CD14-positive monocyte (primary cell): ENCODE data around the gene GTPBP10. TPM values are rescaled to one million over a fixed set of nuclear protein-coding genes. Genes with fewer than 3 reads are reported as not detected.

ENCODE experiments used
- DNase-seq, 3 donors: peaks; one replicate each; pipeline ENCODE4 v3.0.0-alpha.2; 2011 to 2022
- H2AFZ ChIP-seq: 2 replicates; pipeline ENCODE4 v1.6.0; 2012; ENCODE audit warnings: mild to moderate bottlenecking, low read depth, low read length, inconsistent platforms; ENCODE audit not compliant: insufficient read depth, poor library complexity, severe bottlenecking
- H3K27ac ChIP-seq, 2 donors: 1 replicate in 1 of 2; 2 replicates in 1 of 2; pipeline ENCODE4 v1.5.1; 2012 to 2013; ENCODE audit warnings: low read length in 2 of 2, control low read depth in 1 of 2, inconsistent platforms in 1 of 2, low read depth in 1 of 2, mild to moderate bottlenecking in 1 of 2
- H3K27me3 ChIP-seq, 2 donors: one replicate each; pipeline versions ENCODE4 v1.6.0 to v1.6.1; 2011 to 2013; ENCODE audit warnings: low read length in 2 of 2; ENCODE audit not compliant: control insufficient read depth in 2 of 2, insufficient read depth in 2 of 2
- H3K36me3 ChIP-seq, 2 donors: replicated peaks in 1 of 2; 1 replicate in 1 of 2; 2 replicates in 1 of 2; pipeline versions ENCODE4 v1.5.1 to v1.6.1; 2012 to 2013; ENCODE audit warnings: low read length in 2 of 2, control low read depth in 1 of 2, inconsistent platforms in 1 of 2, mild to moderate bottlenecking in 1 of 2; ENCODE audit not compliant: insufficient read depth in 2 of 2, control insufficient read depth in 1 of 2
- H3K4me1 ChIP-seq, 2 donors: 1 replicate in 1 of 2; 2 replicates in 1 of 2; pipeline versions ENCODE4 v1.5.1 to v1.6.1; 2012 to 2013; ENCODE audit warnings: low read length in 2 of 2, control low read depth in 1 of 2, inconsistent platforms in 1 of 2, mild to moderate bottlenecking in 1 of 2, moderate library complexity in 1 of 2; ENCODE audit not compliant: insufficient read depth in 2 of 2, control insufficient read depth in 1 of 2
- H3K4me2 ChIP-seq: replicated peaks from 2 replicates; pipeline ENCODE3; 2012; ENCODE audit warnings: low read length, moderate library complexity, mild to moderate bottlenecking; ENCODE audit not compliant: poor library complexity, severe bottlenecking; ENCODE audit errors: extremely low read depth
- H3K4me3 ChIP-seq, 3 experiments: fragments of 200-600 bp in 1 of 3; sonication (generic) in 1 of 3; replicated peaks in 1 of 3; 1 replicate in 2 of 3; 2 replicates in 1 of 3; pipeline ENCODE4 v1.5.1; 2011 to 2013; ENCODE audit warnings: low read length in 3 of 3, mild to moderate bottlenecking in 3 of 3, control low read depth in 2 of 3, low read depth in 2 of 3, inconsistent platforms in 1 of 3, moderate library complexity in 1 of 3
- H3K79me2 ChIP-seq: 2 replicates; pipeline ENCODE4 v1.6.0; 2012; ENCODE audit warnings: mild to moderate bottlenecking, control low read depth, inconsistent platforms, low read length, moderate library complexity; ENCODE audit not compliant: insufficient read depth
- H3K9ac ChIP-seq: 2 replicates; pipeline ENCODE4 v1.6.0; 2017; ENCODE audit warnings: low read length, mild to moderate bottlenecking; ENCODE audit not compliant: insufficient read depth, poor library complexity, severe bottlenecking
- H3K9me3 ChIP-seq, 2 donors: replicated peaks in 1 of 2; 1 replicate in 1 of 2; 2 replicates in 1 of 2; pipeline versions ENCODE4 v1.5.1 to v1.6.1; 2012 to 2013; ENCODE audit warnings: low read length in 2 of 2, control low read depth in 1 of 2; ENCODE audit not compliant: control insufficient read depth in 1 of 2, insufficient read depth in 1 of 2
- H4K20me1 ChIP-seq: 2 replicates; pipeline ENCODE4 v1.6.0; 2012; ENCODE audit warnings: mild to moderate bottlenecking, low read length, control low read depth, moderate library complexity; ENCODE audit not compliant: insufficient read depth
- H3K27ac Mint-ChIP-seq, 7 donors: one replicate each; pipeline ENCODE4 v1.8.0; 2020; ENCODE audit warnings: mild to moderate bottlenecking in 7 of 7, mixed read lengths in 7 of 7, moderate library complexity in 6 of 7, inconsistent platforms in 2 of 7
- H3K27me3 Mint-ChIP-seq, 3 donors: one replicate each; pipeline ENCODE4 v1.8.0; 2021 to 2022; ENCODE audit warnings: low read depth in 3 of 3, mild to moderate bottlenecking in 3 of 3, mixed read lengths in 3 of 3, moderate library complexity in 3 of 3, inconsistent platforms in 1 of 3
- H3K36me3 Mint-ChIP-seq, 2 donors: one replicate each; pipeline ENCODE4 v1.8.0; 2020; ENCODE audit warnings: mixed read lengths in 2 of 2, inconsistent platforms in 1 of 2, mild to moderate bottlenecking in 1 of 2
- H3K4me1 Mint-ChIP-seq: one replicate; pipeline ENCODE4 v1.8.0; 2020; ENCODE audit warnings: mild to moderate bottlenecking, mixed read lengths
- H3K4me3 Mint-ChIP-seq, 2 donors: one replicate each; pipeline ENCODE4 v1.8.0; 2020; ENCODE audit warnings: mild to moderate bottlenecking in 2 of 2, mixed read lengths in 2 of 2, moderate library complexity in 1 of 2
- H3K9me3 Mint-ChIP-seq, 7 donors: one replicate each; pipeline ENCODE4 v1.8.0; 2020 to 2022; ENCODE audit warnings: mixed read lengths in 7 of 7, mild to moderate bottlenecking in 6 of 7, moderate library complexity in 6 of 7, inconsistent platforms in 2 of 7
- CTCF ChIP-seq: fragments of 200-600 bp; IDR thresholded peaks from one replicate; pipeline ENCODE4 v1.8.0; 2022; ENCODE audit warnings: antibody characterized with exemption, mild to moderate bottlenecking
- WGBS: methylation state at CpG from one replicate; pipeline ENCODE4 v1.1.5; 2013; ENCODE audit warnings: missing lambda C conversion rate; ENCODE audit not compliant: insufficient coverage; 5-methylcytosine and 5-hydroxymethylcytosine counted together
- intact Hi-C, 2 donors: fragments of 100-400 bp; cut with micrococcal nuclease; formaldehyde crosslinking; loops; one replicate each; pipeline versions ENCODE4 v1.15.0 to v1.15.1; 2023
- polyA plus RNA-seq, 3 donors: library from polyadenylated mRNA; depleted of rRNA in 1 of 3; unstranded in 2 of 3; stranded (reverse) in 1 of 3; fragments of 300-500 nt in 2 of 3; fragments of >200 nt in 1 of 3; fragmentation: Illumina TruSeq in 2 of 3; gene quantifications; 1 replicate in 2 of 3; 2 replicates in 1 of 3; pipeline ENCODE4 v1.2.3, GENCODE V29; 2012 to 2021

GTPBP10 gene
- polyA plus RNA-seq, 3 donors, result 7.0 to 12.2 (median 10.4) TPM

GRCh38 chr7:90320801-90321494 is 25.6 kb upstream of the GTPBP10 start, which contains the start of gene FAM237B:
Gene FAM237B (minus strand): TSS chr7:90321304. CDS start chr7:90319748, 1,556 bp downstream.
- H3K27me3 Mint-ChIP-seq, result peaks cover 38 to 59% (median 46%) of the 10 kb centered on the region in 3 donors
- H4K20me1 ChIP-seq, result no peaks in the 10 kb centered on the region
- H3K27me3 ChIP-seq, result peaks cover 38 to 58% of the 10 kb centered on the region in 2 donors
- no peak within 1 kb of the TSS for H3K27ac Mint-ChIP-seq
- intact Hi-C loops, result no loop called here
- peak within 1 kb of the TSS in 1 of 2 donors; percentile 83 for H3K4me3 Mint-ChIP-seq
- no peaks in the 10 kb centered on the region for H3K36me3 Mint-ChIP-seq
- peaks cover 5% of the 10 kb centered on the region for H3K4me1 Mint-ChIP-seq
- H3K9me3 Mint-ChIP-seq, result peaks cover 0 to 8% (median 2%) of the 10 kb centered on the region in 7 donors
- H2AFZ ChIP-seq, result no peak within 1 kb of the TSS
- H3K36me3 ChIP-seq, result no peaks in the 10 kb centered on the region
- no peak within 1 kb of the TSS for H3K27ac ChIP-seq
- H3K9me3 ChIP-seq, result no peaks in the 10 kb centered on the region
- H3K4me2 ChIP-seq, result no peak within 1 kb of the TSS
- no peaks in the 10 kb centered on the region for H3K4me1 ChIP-seq
- H3K79me2 ChIP-seq, result no peaks in the 10 kb centered on the region
- no peak for TF ChIP-seq CTCF
- WGBS, result 3% methylated on average over 62 of the region's 62 CpGs
- DNase-seq, result no peak
- no peak within 1 kb of the TSS for H3K9ac ChIP-seq
- H3K4me3 ChIP-seq, result no peak within 1 kb of the TSS

GRCh38 chr7:90322837-90323236 is 23.7 kb upstream of the GTPBP10 start:
- H2AFZ ChIP-seq, result no peak overlapping the region
- Mint-ChIP-seq H3K27me3 (peaks cover 38 to 51% (median 42%) of the 10 kb centered on the region in 3 donors), H3K36me3 (no peaks in the 10 kb centered on the region), H3K4me1 (peaks cover 5% of the 10 kb centered on the region), H3K27ac (no peak overlapping the region), H3K4me3 (peak overlapping the region in 1 of 2 donors; percentile 16), H3K9me3 (peaks cover 0 to 8% (median 2%) of the 10 kb centered on the region in 7 donors)
- H4K20me1 ChIP-seq, result no peaks in the 10 kb centered on the region
- H3K36me3 ChIP-seq, result no peaks in the 10 kb centered on the region
- TF ChIP-seq CTCF, result no peak
- no peaks in the 10 kb centered on the region for H3K79me2 ChIP-seq
- peaks cover 34 to 50% of the 10 kb centered on the region in 2 donors for H3K27me3 ChIP-seq
- H3K4me1 ChIP-seq, result no peaks in the 10 kb centered on the region
- no peak overlapping the region for H3K4me2 ChIP-seq
- H3K4me3 ChIP-seq, result no peak overlapping the region
- no peak overlapping the region for H3K27ac ChIP-seq
- intact Hi-C loops, result no loop called here
- H3K9me3 ChIP-seq, result no peaks in the 10 kb centered on the region
- no peak for DNase-seq
- H3K9ac ChIP-seq, result no peak overlapping the region
